ENCODE data around the gene BMPR1A.

DNA sequence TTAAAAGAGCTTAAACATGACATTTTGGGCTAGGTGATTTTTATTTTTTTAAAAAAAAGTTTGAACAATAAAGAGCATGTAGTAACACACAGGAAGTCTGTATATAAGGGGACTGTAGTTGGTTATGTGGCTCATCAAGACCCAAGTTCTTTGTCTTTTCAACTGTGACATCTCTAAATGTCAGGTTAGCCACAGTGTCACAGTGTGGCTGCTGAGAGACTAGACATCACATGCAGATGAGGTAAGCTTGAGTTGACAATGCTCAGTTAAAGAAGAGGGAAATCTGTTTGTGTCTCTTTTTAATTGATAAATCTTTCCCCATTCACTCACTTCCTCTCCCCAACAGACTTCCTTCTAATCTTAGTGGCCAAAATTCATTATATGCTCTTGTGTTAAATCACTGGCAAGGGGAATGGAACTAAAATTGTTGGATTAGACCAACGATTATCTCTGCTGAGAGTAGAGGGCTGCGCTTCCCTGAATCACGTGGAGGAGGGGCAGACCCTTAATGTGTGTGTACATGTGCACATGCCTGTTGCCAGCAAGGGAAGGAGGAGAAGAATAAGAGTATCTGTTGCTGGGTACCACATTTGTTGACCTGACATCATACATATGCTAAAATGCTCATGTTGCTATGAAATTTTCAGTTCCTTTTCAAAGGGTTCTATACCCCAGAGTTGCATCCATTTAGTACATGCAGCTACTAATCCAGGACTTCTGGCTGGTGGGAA is 122.7 kb downstream of the BMPR1A start:
- TF ChIP-seq, protein P1, sequence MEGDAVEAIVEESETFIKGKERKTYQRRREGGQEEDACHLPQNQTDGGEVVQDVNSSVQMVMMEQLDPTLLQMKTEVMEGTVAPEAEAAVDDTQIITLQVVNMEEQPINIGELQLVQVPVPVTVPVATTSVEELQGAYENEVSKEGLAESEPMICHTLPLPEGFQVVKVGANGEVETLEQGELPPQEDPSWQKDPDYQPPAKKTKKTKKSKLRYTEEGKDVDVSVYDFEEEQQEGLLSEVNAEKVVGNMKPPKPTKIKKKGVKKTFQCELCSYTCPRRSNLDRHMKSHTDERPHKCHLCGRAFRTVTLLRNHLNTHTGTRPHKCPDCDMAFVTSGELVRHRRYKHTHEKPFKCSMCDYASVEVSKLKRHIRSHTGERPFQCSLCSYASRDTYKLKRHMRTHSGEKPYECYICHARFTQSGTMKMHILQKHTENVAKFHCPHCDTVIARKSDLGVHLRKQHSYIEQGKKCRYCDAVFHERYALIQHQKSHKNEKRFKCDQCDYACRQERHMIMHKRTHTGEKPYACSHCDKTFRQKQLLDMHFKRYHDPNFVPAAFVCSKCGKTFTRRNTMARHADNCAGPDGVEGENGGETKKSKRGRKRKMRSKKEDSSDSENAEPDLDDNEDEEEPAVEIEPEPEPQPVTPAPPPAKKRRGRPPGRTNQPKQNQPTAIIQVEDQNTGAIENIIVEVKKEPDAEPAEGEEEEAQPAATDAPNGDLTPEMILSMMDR (IDR thresholded peaks at IDR 0.05; ENCODE audit: low read depth, low read length, poor library complexity, severe bottlenecking) = no peak
- no peak for TF ChIP-seq EZH2phosphoT487 (IDR thresholded peaks at IDR 0.05; ENCODE audit: borderline replicate concordance, low read length)

Measured in DOHH2 (cell line).